ENCODE measurements around the gene LEMD2. TPM values are rescaled to one million over a fixed set of nuclear protein-coding genes. Genes with fewer than 3 reads are reported as not detected.

Gene LEMD2
- polyA plus RNA-seq, 3 donors: 11.4 to 59.5 (median 13.8) TPM

DNA sequence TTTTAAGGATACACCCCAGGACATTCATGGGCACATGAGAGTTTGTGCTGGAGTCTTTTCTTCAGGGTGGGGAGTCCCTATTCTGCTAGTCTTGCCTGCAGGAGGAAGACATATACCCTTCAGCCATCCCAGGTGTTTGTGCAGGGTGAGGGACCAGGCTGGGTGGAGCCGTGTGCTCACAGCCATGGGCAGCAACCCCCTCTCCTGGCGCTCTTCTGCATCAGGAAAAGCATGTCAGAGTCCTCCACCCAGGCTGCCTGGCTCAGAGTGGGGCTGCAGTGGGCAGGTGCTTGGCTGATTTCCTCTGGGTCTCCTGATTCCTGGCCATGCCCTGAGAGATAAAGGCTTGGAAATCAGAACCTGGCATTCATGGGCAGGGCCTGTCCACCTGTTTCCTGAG lies 37.6 kb upstream of the LEMD2 start:
- Histone ChIP-seq H2AFZ (ENCODE audit: insufficient read depth, low read depth, low read length, poor library complexity, severe bottlenecking) (no peak overlapping the region), H3K79me2 (ENCODE audit: insufficient read depth, low read length) (no peaks in the 10 kb centered on the region), H3K4me2 (replicated peaks; ENCODE audit: extremely low read depth, low read length, poor library complexity, severe bottlenecking) (no peak overlapping the region), H3K9me3 (replicated peaks in 1 of 2; ENCODE audit: control insufficient read depth in 1 of 2, insufficient read depth in 1 of 2, low read length in 2 of 2) (no peaks in the 10 kb centered on the region), H3K9ac (ENCODE audit: insufficient read depth, low read length, poor library complexity, severe bottlenecking) (no peak overlapping the region), H4K20me1 (ENCODE audit: insufficient read depth, low read length) (no peaks in the 10 kb centered on the region), H3K27ac (ENCODE audit: low read depth in 1 of 2, low read length in 2 of 2) (no peak overlapping the region), H3K4me1 (ENCODE audit: control insufficient read depth in 1 of 2, insufficient read depth in 2 of 2, low read length in 2 of 2) (no peaks in the 10 kb centered on the region), H3K36me3 (replicated peaks in 1 of 2; ENCODE audit: control insufficient read depth in 1 of 2, insufficient read depth in 2 of 2, low read length in 2 of 2) (no peaks in the 10 kb centered on the region), H3K27me3 (ENCODE audit: control insufficient read depth in 2 of 2, insufficient read depth in 2 of 2, low read length in 2 of 2) (no peaks in the 10 kb centered on the region), H3K4me3 (replicated peaks in 1 of 3; ENCODE audit: low read depth in 2 of 3, low read length in 3 of 3) (no peak overlapping the region)
- peaks cover 0 to 1% (median 0%) of the 10 kb centered on the region in 7 donors for H3K9me3 Mint-ChIP-seq
- TF ChIP-seq, protein P1, sequence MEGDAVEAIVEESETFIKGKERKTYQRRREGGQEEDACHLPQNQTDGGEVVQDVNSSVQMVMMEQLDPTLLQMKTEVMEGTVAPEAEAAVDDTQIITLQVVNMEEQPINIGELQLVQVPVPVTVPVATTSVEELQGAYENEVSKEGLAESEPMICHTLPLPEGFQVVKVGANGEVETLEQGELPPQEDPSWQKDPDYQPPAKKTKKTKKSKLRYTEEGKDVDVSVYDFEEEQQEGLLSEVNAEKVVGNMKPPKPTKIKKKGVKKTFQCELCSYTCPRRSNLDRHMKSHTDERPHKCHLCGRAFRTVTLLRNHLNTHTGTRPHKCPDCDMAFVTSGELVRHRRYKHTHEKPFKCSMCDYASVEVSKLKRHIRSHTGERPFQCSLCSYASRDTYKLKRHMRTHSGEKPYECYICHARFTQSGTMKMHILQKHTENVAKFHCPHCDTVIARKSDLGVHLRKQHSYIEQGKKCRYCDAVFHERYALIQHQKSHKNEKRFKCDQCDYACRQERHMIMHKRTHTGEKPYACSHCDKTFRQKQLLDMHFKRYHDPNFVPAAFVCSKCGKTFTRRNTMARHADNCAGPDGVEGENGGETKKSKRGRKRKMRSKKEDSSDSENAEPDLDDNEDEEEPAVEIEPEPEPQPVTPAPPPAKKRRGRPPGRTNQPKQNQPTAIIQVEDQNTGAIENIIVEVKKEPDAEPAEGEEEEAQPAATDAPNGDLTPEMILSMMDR (IDR thresholded peaks at IDR 0.05): no peak
- no peak overlapping the region for H3K4me3 Mint-ChIP-seq
- no peak overlapping the region for H3K27ac Mint-ChIP-seq
- intact Hi-C loops (cut with micrococcal nuclease): no loop called here
- H3K27me3 Mint-ChIP-seq (ENCODE audit: low read depth in 3 of 3): peaks cover 6 to 12% (median 7%) of the 10 kb centered on the region in 3 donors
- no peaks in the 10 kb centered on the region for H3K4me1 Mint-ChIP-seq
- 31% methylated on average over 2 of the region's 2 CpGs for WGBS (ENCODE audit: insufficient coverage)
- no peaks in the 10 kb centered on the region for H3K36me3 Mint-ChIP-seq
- no peak for DNase-seq

DNA sequence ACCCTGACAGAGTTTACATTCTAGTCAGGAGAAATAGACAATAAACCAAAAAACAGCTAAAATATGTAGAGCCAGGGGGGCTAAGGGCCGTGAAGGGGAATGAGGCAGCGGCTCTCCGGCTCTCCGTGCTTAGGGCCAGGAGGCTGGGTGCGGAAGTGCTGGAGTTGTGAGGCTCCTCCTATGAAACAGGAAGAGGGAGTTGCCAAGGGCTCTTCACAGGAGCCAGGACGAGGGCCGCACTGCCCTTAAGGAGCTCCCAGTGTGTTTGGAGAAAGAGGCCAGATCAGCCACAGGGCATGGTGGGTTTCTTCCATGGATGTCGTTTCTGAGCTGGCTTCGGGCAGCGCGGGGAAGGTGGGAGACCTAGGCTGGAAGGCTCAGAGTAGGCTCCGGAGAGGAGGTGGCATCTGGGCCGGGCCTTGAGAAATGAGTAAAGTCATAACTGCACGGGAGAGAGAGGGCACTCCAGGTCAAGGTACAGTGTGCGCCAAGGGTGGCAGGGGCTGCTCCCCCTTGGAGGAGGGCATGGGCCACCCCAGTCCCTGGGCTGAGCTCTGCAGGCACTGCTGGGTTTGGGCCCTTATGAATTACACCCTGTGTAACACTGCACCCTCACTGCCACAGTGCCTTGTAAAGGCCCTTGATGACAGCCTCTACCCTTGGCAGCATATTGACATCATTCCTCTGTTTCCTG lies 35.7 kb upstream of the LEMD2 start:
- Histone ChIP-seq H3K36me3 (replicated peaks in 1 of 2; ENCODE audit: control insufficient read depth in 1 of 2, insufficient read depth in 2 of 2, low read length in 2 of 2) (no peaks in the 10 kb centered on the region), H4K20me1 (ENCODE audit: insufficient read depth, low read length) (no peaks in the 10 kb centered on the region), H3K4me1 (ENCODE audit: control insufficient read depth in 1 of 2, insufficient read depth in 2 of 2, low read length in 2 of 2) (no peaks in the 10 kb centered on the region), H3K27me3 (ENCODE audit: control insufficient read depth in 2 of 2, insufficient read depth in 2 of 2, low read length in 2 of 2) (peaks cover 0 to 3% of the 10 kb centered on the region in 2 donors), H3K9me3 (replicated peaks in 1 of 2; ENCODE audit: control insufficient read depth in 1 of 2, insufficient read depth in 1 of 2, low read length in 2 of 2) (no peaks in the 10 kb centered on the region), H3K4me3 (replicated peaks in 1 of 3; ENCODE audit: low read depth in 2 of 3, low read length in 3 of 3) (no peak overlapping the region), H2AFZ (ENCODE audit: insufficient read depth, low read depth, low read length, poor library complexity, severe bottlenecking) (no peak overlapping the region), H3K4me2 (replicated peaks; ENCODE audit: extremely low read depth, low read length, poor library complexity, severe bottlenecking) (no peak overlapping the region), H3K79me2 (ENCODE audit: insufficient read depth, low read length) (no peaks in the 10 kb centered on the region), H3K27ac (ENCODE audit: low read depth in 1 of 2, low read length in 2 of 2) (no peak overlapping the region), H3K9ac (ENCODE audit: insufficient read depth, low read length, poor library complexity, severe bottlenecking) (no peak overlapping the region)
- TF ChIP-seq, protein P1 (IDR thresholded peaks at IDR 0.05): no peak
- DNase-seq: no peak
- H3K4me3 Mint-ChIP-seq: no peak overlapping the region
- H3K4me1 Mint-ChIP-seq: peaks cover 3% of the 10 kb centered on the region
- H3K27me3 Mint-ChIP-seq (ENCODE audit: low read depth in 3 of 3): peaks cover 6 to 17% (median 9%) of the 10 kb centered on the region in 3 donors
- no peaks in the 10 kb centered on the region for H3K36me3 Mint-ChIP-seq
- no peak overlapping the region for H3K27ac Mint-ChIP-seq
- intact Hi-C loops (cut with micrococcal nuclease): no loop called here
- no peaks in the 10 kb centered on the region for H3K9me3 Mint-ChIP-seq
- 95% methylated on average over 12 of the region's 15 CpGs for WGBS (ENCODE audit: insufficient coverage)

All from CD14-positive monocyte (primary cell).